Bronchial epithelial cell (primary cell): ENCODE data around the gene BMERB1. TPM values are rescaled to one million over a fixed set of nuclear protein-coding genes. Genes with fewer than 3 reads are reported as not detected.

Experiments used
- DNase-seq: peaks from one replicate; pipeline ENCODE4 v3.0.0-alpha.2; 2010; ENCODE audit warnings: low read depth
- FAIRE-seq: peaks from 2 replicates; lab custom pipeline; 2011; peaks lifted over from hg19 to GRCh38; lab: Jason Lieb, UNC
- H3K27me3 ChIP-seq: 2 replicates; pipeline ENCODE4 v1.5.1; 2011; ENCODE audit warnings: low read length; ENCODE audit not compliant: control insufficient read depth, insufficient read depth
- H3K36me3 ChIP-seq: 2 replicates; pipeline ENCODE4 v1.5.1; 2011; ENCODE audit warnings: low read length; ENCODE audit not compliant: control insufficient read depth, insufficient read depth
- H3K4me3 ChIP-seq: 2 replicates; pipeline ENCODE4 v1.5.1; 2011; ENCODE audit warnings: mild to moderate bottlenecking, low read depth, low read length, control low read depth
- total RNA-seq: library from RNA; depleted of rRNA; stranded (reverse); fragments of >200 nt; gene quantifications from 2 replicates; pipeline ENCODE4 v1.2.1, GENCODE V29; 2014
- TF ChIP-seq, protein P1 (sequence below): IDR thresholded peaks from 2 replicates; pipeline ENCODE4 v1.5.1; 2011; ENCODE audit warnings: mild to moderate bottlenecking, moderate library complexity, low read length, control low read depth, inconsistent platforms; ENCODE audit not compliant: insufficient read depth, severe bottlenecking

The BMERB1 gene
- total RNA-seq, 1 donor from 2014 or later: 8.4 TPM

GRCh38 chr16:15607700-15608396 is 173.5 kb downstream of the BMERB1 start:
- Histone ChIP-seq H3K36me3 (peaks cover 9% of the 10 kb centered on the region), H3K4me3 (no peak overlapping the region), H3K27me3 (no peaks in the 10 kb centered on the region)
- TF ChIP-seq, protein P1, sequence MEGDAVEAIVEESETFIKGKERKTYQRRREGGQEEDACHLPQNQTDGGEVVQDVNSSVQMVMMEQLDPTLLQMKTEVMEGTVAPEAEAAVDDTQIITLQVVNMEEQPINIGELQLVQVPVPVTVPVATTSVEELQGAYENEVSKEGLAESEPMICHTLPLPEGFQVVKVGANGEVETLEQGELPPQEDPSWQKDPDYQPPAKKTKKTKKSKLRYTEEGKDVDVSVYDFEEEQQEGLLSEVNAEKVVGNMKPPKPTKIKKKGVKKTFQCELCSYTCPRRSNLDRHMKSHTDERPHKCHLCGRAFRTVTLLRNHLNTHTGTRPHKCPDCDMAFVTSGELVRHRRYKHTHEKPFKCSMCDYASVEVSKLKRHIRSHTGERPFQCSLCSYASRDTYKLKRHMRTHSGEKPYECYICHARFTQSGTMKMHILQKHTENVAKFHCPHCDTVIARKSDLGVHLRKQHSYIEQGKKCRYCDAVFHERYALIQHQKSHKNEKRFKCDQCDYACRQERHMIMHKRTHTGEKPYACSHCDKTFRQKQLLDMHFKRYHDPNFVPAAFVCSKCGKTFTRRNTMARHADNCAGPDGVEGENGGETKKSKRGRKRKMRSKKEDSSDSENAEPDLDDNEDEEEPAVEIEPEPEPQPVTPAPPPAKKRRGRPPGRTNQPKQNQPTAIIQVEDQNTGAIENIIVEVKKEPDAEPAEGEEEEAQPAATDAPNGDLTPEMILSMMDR: no peak
- FAIRE-seq (no peak), DNase-seq (peak; percentile 77)

GRCh38 chr16:15608398-15609285 is 174.3 kb downstream of the BMERB1 start:
- DNase-seq (peak; percentile 38), FAIRE-seq (no peak)
- Histone ChIP-seq H3K27me3 (no peaks in the 10 kb centered on the region), H3K4me3 (no peak overlapping the region), H3K36me3 (peaks cover 9% of the 10 kb centered on the region)
- TF ChIP-seq, protein P1: no peak

DNA sequence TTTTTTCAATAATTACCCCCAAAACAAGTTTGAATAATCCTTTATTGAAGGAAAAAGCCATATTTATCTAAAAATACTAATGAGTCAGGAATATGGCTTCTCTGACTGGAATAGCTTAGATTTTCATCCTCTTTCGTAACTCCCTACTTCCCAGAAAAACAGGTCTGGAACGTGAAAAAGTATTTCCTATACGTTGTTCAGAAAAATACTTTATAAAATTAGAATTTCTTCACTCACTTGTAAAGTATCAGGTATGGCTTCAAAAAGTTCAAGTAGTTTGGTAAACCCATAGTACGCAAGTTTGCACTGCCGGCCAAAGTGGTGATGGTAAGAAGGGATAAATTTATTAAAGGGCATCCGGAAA is 174.9 kb downstream of the BMERB1 start:
- FAIRE-seq (no peak), DNase-seq (no peak)
- Histone ChIP-seq H3K27me3 (no peaks in the 10 kb centered on the region), H3K4me3 (no peak overlapping the region), H3K36me3 (peaks cover 4% of the 10 kb centered on the region)
- TF ChIP-seq, protein P1: no peak

GRCh38 chr16:15610369-15610871 is 176.0 kb downstream of the BMERB1 start:
- FAIRE-seq: no peak
- Histone ChIP-seq H3K36me3 (peaks cover 2% of the 10 kb centered on the region), H3K4me3 (no peak overlapping the region), H3K27me3 (no peaks in the 10 kb centered on the region)
- peak; percentile 7 for DNase-seq
- TF ChIP-seq, protein P1: no peak

DNA sequence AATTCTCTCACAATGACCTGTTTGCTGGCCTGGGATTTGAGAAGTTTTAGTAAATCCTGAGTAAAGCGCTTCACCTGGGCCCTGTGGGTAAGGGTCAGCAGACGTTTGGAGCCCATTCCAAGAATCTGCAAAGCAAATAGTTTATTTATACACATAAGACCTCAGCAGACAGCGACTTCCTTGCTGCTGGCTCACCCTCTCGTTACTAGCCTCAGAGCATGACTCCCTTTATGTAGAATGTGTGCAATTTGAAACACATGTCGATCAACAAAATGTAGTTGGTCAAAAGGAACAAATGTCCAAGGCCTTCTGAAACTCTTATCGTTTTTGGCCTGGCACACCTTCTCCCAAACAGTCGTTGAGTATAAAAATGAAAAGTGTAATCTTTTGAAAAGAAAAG is 177.2 kb downstream of the BMERB1 start:
- H3K36me3 ChIP-seq: peaks cover 5% of the 10 kb centered on the region
- peak; percentile 18 for DNase-seq
- no peaks in the 10 kb centered on the region for H3K27me3 ChIP-seq
- TF ChIP-seq, protein P1: no peak
- FAIRE-seq: no peak
- H3K4me3 ChIP-seq: no peak overlapping the region
